Gastrocnemius medialis (tissue), 4 donors: Measurements from ENCODE around the gene AIG1.

Experiments used
- POLR2A ChIP-seq, 2 donors: fragments of 450-650 bp; IDR thresholded peaks; one replicate each; pipeline ENCODE4 v1.6.1; 2017; ENCODE audit warnings: antibody characterized with exemption in 2 of 2, mild to moderate bottlenecking in 2 of 2, moderate library complexity in 2 of 2
- TF ChIP-seq, protein P1 (sequence below), 5 experiments: fragments of 450-650 bp in 3 of 5; fragments of 200-600 bp in 2 of 5; sonication (generic) in 2 of 5; IDR thresholded peaks in 4 of 5; conservative IDR thresholded peaks in 1 of 5; 1 replicate in 4 of 5; 2 replicates in 1 of 5; pipeline ENCODE4 v1.5.1; 2016 to 2019; ENCODE audit warnings: antibody characterized with exemption in 5 of 5, mild to moderate bottlenecking in 3 of 5, moderate library complexity in 3 of 5

DNA sequence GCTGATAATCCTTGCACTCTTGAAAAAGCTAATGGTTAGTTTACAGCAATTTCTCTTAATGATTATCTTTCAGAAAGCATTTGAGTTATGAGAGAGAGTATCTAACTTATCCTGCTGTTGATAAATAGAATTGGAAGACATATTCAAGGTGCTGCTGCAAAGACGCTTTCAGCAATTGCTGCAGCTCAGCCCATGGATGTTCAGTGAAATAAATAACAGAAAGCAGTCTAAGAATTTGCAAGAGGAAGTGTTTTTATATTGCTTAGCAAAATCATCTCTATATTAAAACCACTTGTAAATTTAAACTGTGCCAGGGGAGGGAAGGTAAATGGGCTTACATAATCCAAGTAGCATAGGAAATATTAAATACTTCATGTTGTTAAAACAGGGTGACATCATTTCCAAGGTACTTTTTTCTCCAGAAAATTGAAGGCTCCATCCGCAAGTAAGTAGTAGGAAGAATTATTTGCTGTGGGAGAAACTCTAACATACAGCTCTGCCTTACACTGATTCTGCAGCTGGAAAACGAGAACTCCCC lies 201.3 kb downstream of the AIG1 start:
- TF ChIP-seq, protein P1, sequence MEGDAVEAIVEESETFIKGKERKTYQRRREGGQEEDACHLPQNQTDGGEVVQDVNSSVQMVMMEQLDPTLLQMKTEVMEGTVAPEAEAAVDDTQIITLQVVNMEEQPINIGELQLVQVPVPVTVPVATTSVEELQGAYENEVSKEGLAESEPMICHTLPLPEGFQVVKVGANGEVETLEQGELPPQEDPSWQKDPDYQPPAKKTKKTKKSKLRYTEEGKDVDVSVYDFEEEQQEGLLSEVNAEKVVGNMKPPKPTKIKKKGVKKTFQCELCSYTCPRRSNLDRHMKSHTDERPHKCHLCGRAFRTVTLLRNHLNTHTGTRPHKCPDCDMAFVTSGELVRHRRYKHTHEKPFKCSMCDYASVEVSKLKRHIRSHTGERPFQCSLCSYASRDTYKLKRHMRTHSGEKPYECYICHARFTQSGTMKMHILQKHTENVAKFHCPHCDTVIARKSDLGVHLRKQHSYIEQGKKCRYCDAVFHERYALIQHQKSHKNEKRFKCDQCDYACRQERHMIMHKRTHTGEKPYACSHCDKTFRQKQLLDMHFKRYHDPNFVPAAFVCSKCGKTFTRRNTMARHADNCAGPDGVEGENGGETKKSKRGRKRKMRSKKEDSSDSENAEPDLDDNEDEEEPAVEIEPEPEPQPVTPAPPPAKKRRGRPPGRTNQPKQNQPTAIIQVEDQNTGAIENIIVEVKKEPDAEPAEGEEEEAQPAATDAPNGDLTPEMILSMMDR (IDR thresholded peaks at IDR 0.05 in 4 of 5, conservative IDR thresholded peaks at IDR 0.05 in 1 of 5) = no peak
- TF ChIP-seq POLR2A (IDR thresholded peaks at IDR 0.05) = no peak
